CD4-positive, alpha-beta memory T cell (primary cell): ENCODE data around the gene PXDN. TPM values are rescaled to one million over a fixed set of nuclear protein-coding genes. Genes with fewer than 3 reads are reported as not detected.
A peak's percentile ranks its signal among the peaks of the same experiment; 100 is the strongest.

Source experiments
- CTCF ChIA-PET: fragments of 350-600 bp; sonication (Branson Sonifier 250); formaldehyde crosslinking; loops from one replicate; lab custom pipeline; 2021; ENCODE audit warnings: inconsistent platforms; ENCODE audit not compliant: partially characterized antibody; lab: Charles Lee
- POLR2A ChIA-PET: fragments of 350-600 bp; sonication (Branson Sonifier 250); formaldehyde crosslinking; loops from one replicate; lab custom pipeline; 2021; ENCODE audit not compliant: partially characterized antibody; lab: Charles Lee
- DNase-seq, 5 donors: peaks; one replicate each; pipeline versions ENCODE4 v3.0.0 to v3.0.0-alpha.2; 2020 to 2022; ENCODE audit warnings: mixed read lengths in 1 of 5
- H3K27ac ChIP-seq: one replicate; pipeline ENCODE4 v1.7.0; 2013; ENCODE audit warnings: low read depth, low read length
- H3K27me3 ChIP-seq: 2 replicates; pipeline ENCODE4 v1.7.0; 2013; ENCODE audit warnings: mild to moderate bottlenecking, low read length, moderate library complexity; ENCODE audit not compliant: insufficient read depth
- H3K36me3 ChIP-seq: 2 replicates; pipeline ENCODE4 v1.7.0; 2013; ENCODE audit warnings: mild to moderate bottlenecking, low read length, moderate library complexity; ENCODE audit not compliant: insufficient read depth
- H3K4me1 ChIP-seq: 2 replicates; pipeline ENCODE4 v1.7.0; 2013; ENCODE audit warnings: mild to moderate bottlenecking, low read length, moderate library complexity; ENCODE audit not compliant: insufficient read depth
- H3K4me3 ChIP-seq, 2 donors: one replicate each; pipeline ENCODE4 v1.7.0; 2013; ENCODE audit warnings: low read length in 2 of 2, mild to moderate bottlenecking in 1 of 2
- H3K9me3 ChIP-seq, 2 donors: one replicate each; pipeline ENCODE4 v1.7.0; 2013; ENCODE audit warnings: low read length in 2 of 2, control low read depth in 1 of 2; ENCODE audit not compliant: control insufficient read depth in 1 of 2
- H3K27ac Mint-ChIP-seq, 7 donors: one replicate each; pipeline ENCODE4 v1.8.0; 2020 to 2021; ENCODE audit warnings: mixed read lengths in 7 of 7, mild to moderate bottlenecking in 6 of 7, inconsistent platforms in 3 of 7, moderate library complexity in 3 of 7
- H3K27me3 Mint-ChIP-seq, 2 donors: one replicate each; pipeline ENCODE4 v1.8.0; 2020 to 2021; ENCODE audit warnings: mixed read lengths in 2 of 2
- H3K36me3 Mint-ChIP-seq, 2 donors: one replicate each; pipeline ENCODE4 v1.8.0; 2020 to 2021; ENCODE audit warnings: mixed read lengths in 2 of 2, inconsistent platforms in 1 of 2, mild to moderate bottlenecking in 1 of 2
- H3K4me1 Mint-ChIP-seq, 4 donors: one replicate each; pipeline ENCODE4 v1.8.0; 2020 to 2021; ENCODE audit warnings: mixed read lengths in 4 of 4, mild to moderate bottlenecking in 1 of 4
- H3K4me3 Mint-ChIP-seq, 8 donors: one replicate each; pipeline ENCODE4 v1.8.0; 2020 to 2021; ENCODE audit warnings: mixed read lengths in 8 of 8, mild to moderate bottlenecking in 7 of 8, moderate library complexity in 6 of 8, inconsistent platforms in 3 of 8
- H3K9me3 Mint-ChIP-seq, 8 donors: one replicate each; pipeline ENCODE4 v1.8.0; 2020 to 2021; ENCODE audit warnings: mixed read lengths in 8 of 8, mild to moderate bottlenecking in 5 of 8, inconsistent platforms in 3 of 8, moderate library complexity in 1 of 8
- intact Hi-C: fragments of 100-400 bp; cut with micrococcal nuclease; formaldehyde crosslinking; loops from one replicate; pipeline ENCODE4 v1.15.1; 2023
- polyA plus RNA-seq, 2 donors: library from polyadenylated mRNA; unstranded; fragments of 300-500 nt; fragmentation: Illumina TruSeq; gene quantifications; one replicate each; pipeline ENCODE4 v1.2.3, GENCODE V29; 2021
- total RNA-seq, 2 experiments: library from RNA; stranded (reverse); gene quantifications; one replicate each; pipeline ENCODE4 v1.2.3, GENCODE V29; 2021

PXDN gene
- total and polyA plus RNA-seq, 4 experiments from 2014 or later, result 0.79 TPM; not detected in 3

DNA sequence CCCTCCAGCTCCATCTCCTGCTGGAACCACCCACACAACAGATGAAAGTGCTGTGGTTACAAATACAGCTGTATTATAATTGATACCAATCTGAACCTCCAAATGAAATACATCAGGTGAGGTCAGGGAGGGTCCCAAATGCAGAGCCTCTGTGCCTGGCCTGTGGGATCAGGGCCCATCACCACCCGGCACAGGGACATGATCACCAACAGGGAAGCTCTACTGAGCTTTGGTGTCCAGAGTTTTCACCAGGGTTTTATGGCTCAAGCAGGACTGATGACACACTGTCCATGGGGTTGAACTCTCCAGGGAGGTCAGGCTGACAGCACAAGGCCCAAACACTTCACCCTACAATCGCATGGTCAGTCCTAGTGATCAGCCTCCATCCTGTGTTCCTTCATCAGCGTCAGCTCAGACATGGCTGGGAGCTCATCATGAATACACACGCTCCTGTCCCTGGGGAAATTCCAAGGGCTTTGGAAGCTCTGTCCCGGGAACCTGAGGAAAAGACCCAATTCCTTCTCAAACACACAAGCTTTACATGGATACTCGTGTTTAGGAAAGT lies 3.9 kb upstream of the PXDN start:
- H3K27me3 Mint-ChIP-seq, result peaks cover 19 to 22% of the 10 kb centered on the region in 2 donors
- intact Hi-C loops, result no loop called here
- no peaks in the 10 kb centered on the region for H3K4me1 ChIP-seq

DNA sequence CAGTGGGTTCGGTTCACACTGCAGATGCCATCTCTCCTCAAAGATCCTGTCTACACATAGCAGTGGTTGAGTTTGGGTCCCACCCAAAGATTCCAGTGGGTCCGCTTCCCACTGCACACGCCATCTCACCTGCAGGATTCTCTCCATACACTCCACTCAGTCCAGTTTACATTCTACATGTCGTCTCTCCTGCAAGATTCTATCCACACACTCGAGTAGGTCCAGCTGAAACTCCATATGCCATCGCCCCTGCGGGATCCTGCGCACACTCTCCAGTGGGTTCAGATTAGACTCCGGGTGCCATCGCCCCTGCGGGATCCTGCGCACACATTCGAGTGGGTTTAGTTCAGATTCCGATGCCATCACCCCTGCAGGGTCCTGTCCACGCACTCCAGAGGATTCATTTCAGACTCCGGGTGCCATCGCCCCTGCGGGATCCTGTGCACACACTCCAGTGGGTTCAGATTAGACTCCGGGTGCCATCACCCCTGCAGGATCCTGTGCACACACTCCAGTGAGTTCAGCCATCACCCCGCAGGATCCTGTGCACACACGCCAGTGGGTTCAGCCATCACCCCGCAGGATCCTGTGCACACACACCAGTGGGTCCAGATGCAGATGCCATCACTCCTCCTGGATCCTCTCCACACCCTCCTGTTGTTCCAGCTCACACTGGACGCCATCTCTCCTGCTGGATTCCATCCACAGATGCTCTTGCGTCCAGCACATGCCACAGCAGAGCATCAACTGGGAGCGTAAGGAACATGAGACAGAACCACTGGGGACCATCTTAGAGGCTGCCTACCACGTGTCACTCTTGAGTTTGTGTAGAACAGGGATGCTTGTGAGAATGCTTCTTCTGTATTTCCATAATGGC lies 3.0 kb upstream of the PXDN start:
- Histone ChIP-seq H3K27me3 (no peaks in the 10 kb centered on the region), H3K36me3 (no peaks in the 10 kb centered on the region), H3K27ac (no peak overlapping the region), H3K9me3 (no peaks in the 10 kb centered on the region), H3K4me1 (no peaks in the 10 kb centered on the region), H3K4me3 (no peak overlapping the region)
- POLR2A ChIA-PET, result no interaction called here
- Mint-ChIP-seq H3K4me1 (peaks cover 7 to 10% (median 9%) of the 10 kb centered on the region in 4 donors), H3K9me3 (peaks cover 0 to 7% (median 0%) of the 10 kb centered on the region in 8 donors), H3K36me3 (no peaks in the 10 kb centered on the region), H3K4me3 (peak overlapping the region in 1 of 8 donors; percentile 13), H3K27me3 (peaks cover 22% of the 10 kb centered on the region in 2 donors), H3K27ac (no peak overlapping the region)
- intact Hi-C loops, result no loop called here
- no peak for DNase-seq
- CTCF ChIA-PET, result no interaction called here

More for the DNA sequence above, 3.9 kb upstream of the PXDN start:
- no peaks in the 10 kb centered on the region for H3K36me3 Mint-ChIP-seq
- ChIA-PET CTCF (no interaction called here), POLR2A (no interaction called here)
- H3K4me3 ChIP-seq, result no peak overlapping the region
- no peaks in the 10 kb centered on the region for H3K36me3 ChIP-seq
- H3K27me3 ChIP-seq, result no peaks in the 10 kb centered on the region
- H3K9me3 ChIP-seq, result no peaks in the 10 kb centered on the region
- no peak overlapping the region for H3K4me3 Mint-ChIP-seq
- no peak overlapping the region for H3K27ac Mint-ChIP-seq
- H3K4me1 Mint-ChIP-seq, result peaks cover 4 to 7% (median 5%) of the 10 kb centered on the region in 4 donors
- no peak for DNase-seq
- H3K27ac ChIP-seq, result no peak overlapping the region
- H3K9me3 Mint-ChIP-seq, result peaks cover 0 to 7% (median 0%) of the 10 kb centered on the region in 8 donors

DNA sequence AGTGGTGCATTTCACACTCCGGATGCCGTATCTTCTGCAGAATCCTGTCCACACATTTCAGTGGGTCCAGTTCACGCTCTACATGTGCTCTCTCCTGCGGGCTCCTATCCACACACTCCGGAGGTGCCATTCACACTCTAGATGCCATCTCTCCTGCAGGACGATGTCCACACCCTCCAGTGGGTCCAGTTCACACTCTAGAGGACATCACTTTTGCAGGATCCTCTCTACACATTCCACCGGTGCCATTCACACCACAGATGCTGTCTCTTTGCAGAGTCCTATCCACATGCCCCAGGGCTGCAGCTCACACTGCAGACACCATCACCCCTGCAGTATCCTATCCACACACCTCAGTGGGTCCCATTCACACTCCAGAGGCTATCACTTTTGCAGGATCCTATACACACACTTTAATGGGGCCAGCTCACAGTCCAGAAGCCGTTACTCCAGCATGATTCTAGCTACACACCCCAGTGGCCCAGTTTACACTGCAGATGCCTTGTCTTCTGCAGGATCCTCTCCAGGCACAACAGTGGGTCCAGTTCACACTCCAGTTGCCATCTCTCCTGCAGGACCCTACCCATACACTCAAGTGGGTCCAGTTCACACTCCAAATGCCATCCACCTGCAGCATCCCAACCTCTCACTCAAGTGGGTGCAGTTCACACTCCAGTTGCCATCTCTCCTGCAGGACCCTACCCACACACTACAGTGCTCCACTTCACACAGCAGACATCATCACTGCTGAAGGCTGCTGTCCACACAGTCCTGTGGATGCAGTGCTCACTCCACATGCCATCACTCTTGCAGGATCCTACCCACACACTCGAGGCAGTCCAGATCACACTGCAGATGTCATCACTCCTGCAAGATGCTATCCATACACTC lies 2.1 kb upstream of the PXDN start:
- H3K36me3 Mint-ChIP-seq, result no peaks in the 10 kb centered on the region
- ChIA-PET POLR2A (no interaction called here), CTCF (no interaction called here)
- no peaks in the 10 kb centered on the region for H3K4me1 ChIP-seq
- H3K27ac ChIP-seq, result no peak overlapping the region
- no peak overlapping the region for H3K27ac Mint-ChIP-seq
- H3K9me3 Mint-ChIP-seq, result peaks cover 0 to 7% (median 0%) of the 10 kb centered on the region in 8 donors
- no peaks in the 10 kb centered on the region for H3K36me3 ChIP-seq
- intact Hi-C loops, result no loop called here
- H3K4me3 ChIP-seq, result no peak overlapping the region
- DNase-seq, result no peak
- peak overlapping the region in 1 of 8 donors; percentile 5 for H3K4me3 Mint-ChIP-seq
- H3K27me3 Mint-ChIP-seq, result peaks cover 29 to 30% of the 10 kb centered on the region in 2 donors
- peaks cover 7 to 12% (median 10%) of the 10 kb centered on the region in 4 donors for H3K4me1 Mint-ChIP-seq
- no peaks in the 10 kb centered on the region for H3K9me3 ChIP-seq
- no peaks in the 10 kb centered on the region for H3K27me3 ChIP-seq

DNA sequence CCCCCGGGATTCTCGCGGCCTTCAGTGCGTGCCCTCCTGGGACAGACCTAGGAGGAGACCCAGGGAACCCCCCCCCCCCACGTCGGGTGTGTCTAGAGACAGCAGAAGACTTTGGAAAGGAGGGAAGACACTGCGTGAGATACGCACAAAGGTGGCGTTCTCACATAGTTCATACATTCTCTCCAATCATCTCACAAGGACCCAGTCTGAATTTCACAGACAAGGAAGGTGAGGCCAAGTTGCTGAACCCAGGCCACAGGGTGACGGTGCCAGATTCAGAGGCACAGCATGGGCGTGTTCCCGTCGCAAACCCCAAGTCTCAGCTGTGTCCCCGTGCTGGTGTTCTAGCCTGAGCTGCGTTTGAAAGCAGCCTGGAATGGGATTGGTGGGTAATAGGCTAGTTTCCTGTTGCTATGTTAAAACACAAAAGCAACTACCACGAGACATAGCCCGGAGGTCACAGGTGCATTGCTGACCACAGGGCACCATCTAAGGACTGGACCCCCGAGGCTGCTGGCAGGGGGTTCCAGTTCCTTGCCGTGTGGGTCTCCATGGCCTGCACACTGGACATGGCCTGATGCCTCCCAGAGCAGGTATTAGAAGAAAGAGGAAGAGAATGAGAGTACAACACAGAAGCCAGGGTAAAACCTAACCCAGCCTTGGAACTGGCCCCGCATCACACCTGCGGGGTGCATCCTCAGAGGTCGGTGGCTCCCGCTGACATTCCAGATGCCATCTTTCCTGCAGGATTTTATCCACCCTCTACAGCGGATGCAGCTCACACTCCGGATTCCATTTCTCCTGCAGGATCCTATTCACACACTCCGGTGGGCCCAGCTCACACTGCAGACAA lies 1.1 kb upstream of the PXDN start:
- no peak overlapping the region for H3K4me3 ChIP-seq
- no peaks in the 10 kb centered on the region for H3K36me3 Mint-ChIP-seq
- no peaks in the 10 kb centered on the region for H3K36me3 ChIP-seq
- no peak overlapping the region for H3K27ac ChIP-seq
- intact Hi-C loops, result no loop called here
- no peak overlapping the region for H3K27ac Mint-ChIP-seq
- CTCF ChIA-PET, result no interaction called here
- peaks cover 3 to 12% (median 9%) of the 10 kb centered on the region in 4 donors for H3K4me1 Mint-ChIP-seq
- no peak overlapping the region for H3K4me3 Mint-ChIP-seq
- DNase-seq, result no peak
- H3K4me1 ChIP-seq, result no peaks in the 10 kb centered on the region
- POLR2A ChIA-PET, result no interaction called here
- peaks cover 0 to 7% (median 0%) of the 10 kb centered on the region in 8 donors for H3K9me3 Mint-ChIP-seq
- H3K27me3 Mint-ChIP-seq, result peaks cover 30 to 36% of the 10 kb centered on the region in 2 donors
- H3K9me3 ChIP-seq, result no peaks in the 10 kb centered on the region
- H3K27me3 ChIP-seq, result no peaks in the 10 kb centered on the region

DNA sequence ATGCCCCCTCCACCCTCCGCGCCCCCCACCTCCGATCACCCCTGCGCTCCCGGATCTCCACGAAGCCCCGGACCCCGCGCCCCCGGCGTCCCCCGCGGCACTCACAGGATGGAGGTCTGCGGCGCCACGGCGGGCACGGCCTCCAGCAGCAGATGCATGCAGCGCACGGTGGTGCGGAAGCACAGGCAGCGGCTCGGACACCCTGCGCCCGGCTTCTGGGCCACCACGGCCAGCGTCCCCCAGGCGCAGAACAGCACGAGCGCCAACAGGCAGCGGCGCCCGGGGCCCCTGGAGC lies 217 bp downstream of the PXDN start:
- Mint-ChIP-seq H3K9me3 (peaks cover 0 to 7% (median 0%) of the 10 kb centered on the region in 8 donors), H3K4me1 (peaks cover 3 to 12% (median 9%) of the 10 kb centered on the region in 4 donors), H3K27ac (no peak overlapping the region), H3K27me3 (peaks cover 30 to 32% of the 10 kb centered on the region in 2 donors), H3K36me3 (no peaks in the 10 kb centered on the region), H3K4me3 (no peak overlapping the region)
- CTCF ChIA-PET, result no interaction called here
- POLR2A ChIA-PET, result no interaction called here
- intact Hi-C loops, result no loop called here
- Histone ChIP-seq H3K27me3 (no peaks in the 10 kb centered on the region), H3K9me3 (no peaks in the 10 kb centered on the region), H3K27ac (no peak overlapping the region), H3K4me1 (no peaks in the 10 kb centered on the region), H3K4me3 (no peak overlapping the region), H3K36me3 (no peaks in the 10 kb centered on the region)
- DNase-seq, result no peak

DNA sequence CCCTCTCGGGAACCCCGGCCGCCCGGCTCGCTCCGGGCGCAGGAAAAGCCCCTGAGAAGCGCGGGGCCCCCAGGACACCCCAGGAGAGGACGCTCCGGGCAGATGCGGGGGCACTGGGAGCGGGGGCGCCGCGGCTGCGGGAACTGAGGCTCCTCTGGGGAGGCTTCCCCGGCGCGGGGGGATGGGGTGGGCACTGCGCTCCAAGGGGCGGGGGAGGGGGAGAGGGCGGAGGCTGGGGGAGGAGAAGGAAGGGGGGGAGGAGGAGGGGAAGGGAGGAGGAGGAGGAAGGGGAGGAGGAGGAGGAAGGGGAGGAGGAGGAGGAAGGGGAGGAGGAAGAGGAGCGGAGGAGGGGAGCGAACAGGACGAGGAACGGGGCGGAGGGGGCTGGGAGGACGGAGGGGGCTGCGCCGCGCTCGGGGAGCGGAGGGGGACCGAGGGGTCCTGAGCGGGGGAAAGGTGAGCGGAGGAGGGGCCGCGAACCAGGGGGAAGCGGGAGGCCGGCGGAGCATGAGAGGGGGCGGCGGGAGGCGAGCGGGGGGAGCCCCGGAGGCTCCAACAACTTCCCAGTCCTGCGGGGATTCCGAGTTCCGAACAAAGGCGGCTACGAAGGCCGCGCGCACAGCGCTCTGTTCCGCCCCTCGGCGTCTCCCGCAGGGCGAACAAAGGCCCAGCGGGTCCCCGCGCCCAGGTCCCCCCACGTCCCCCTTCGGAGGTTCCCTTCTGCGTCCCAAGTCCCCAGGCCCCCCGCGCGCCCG lies 742 bp downstream of the PXDN start:
- Histone ChIP-seq H3K4me1 (no peaks in the 10 kb centered on the region), H3K9me3 (no peaks in the 10 kb centered on the region), H3K27me3 (no peaks in the 10 kb centered on the region), H3K4me3 (no peak overlapping the region), H3K27ac (no peak overlapping the region), H3K36me3 (no peaks in the 10 kb centered on the region)
- POLR2A ChIA-PET, result no interaction called here
- no peaks in the 10 kb centered on the region for H3K36me3 Mint-ChIP-seq
- no peak overlapping the region for H3K27ac Mint-ChIP-seq
- intact Hi-C loops, result no loop called here
- peaks cover 3 to 12% (median 9%) of the 10 kb centered on the region in 4 donors for H3K4me1 Mint-ChIP-seq
- H3K27me3 Mint-ChIP-seq, result peaks cover 30 to 32% of the 10 kb centered on the region in 2 donors
- CTCF ChIA-PET, result no interaction called here
- peak overlapping the region in 1 of 8 donors; percentile 70 for H3K4me3 Mint-ChIP-seq
- DNase-seq, result no peak
- H3K9me3 Mint-ChIP-seq, result peaks cover 0 to 7% (median 0%) of the 10 kb centered on the region in 8 donors
